Measurements from ENCODE around the gene ZNF266. TPM values are rescaled to one million over a fixed set of nuclear protein-coding genes. Genes with fewer than 3 reads are reported as not detected.

ZNF266 gene
- total RNA-seq, 4 donors from 2014 or later: 12.0 to 18.1 (median 16.6) TPM

GRCh38 chr19:9461938-9462337 lies 26.6 kb upstream of the ZNF266 start:
- Histone ChIP-seq H3K4me3 (no peak overlapping the region), H3K4me1 (no peaks in the 10 kb centered on the region), H3K36me3 (no peaks in the 10 kb centered on the region), H3K27me3 (no peaks in the 10 kb centered on the region), H3K27ac (replicated peaks in 1 of 4) (no peak overlapping the region), H3K9me3 (peaks cover 0 to 68% (median 46%) of the 10 kb centered on the region in 4 donors)
- intact Hi-C loops (cut with DNase I): no loop called here
- WGBS: 90% methylated on average over 4 of the region's 4 CpGs
- DNase-seq (ENCODE audit: extremely low spot score): no peak
- no peak for TF ChIP-seq POLR2A (IDR thresholded peaks at IDR 0.05; ENCODE audit: low read depth)
- TF ChIP-seq EP300 (IDR thresholded peaks at IDR 0.05): no peak
- TF ChIP-seq POLR2AphosphoS5 (IDR thresholded peaks at IDR 0.05): no peak
- TF ChIP-seq, protein P1, sequence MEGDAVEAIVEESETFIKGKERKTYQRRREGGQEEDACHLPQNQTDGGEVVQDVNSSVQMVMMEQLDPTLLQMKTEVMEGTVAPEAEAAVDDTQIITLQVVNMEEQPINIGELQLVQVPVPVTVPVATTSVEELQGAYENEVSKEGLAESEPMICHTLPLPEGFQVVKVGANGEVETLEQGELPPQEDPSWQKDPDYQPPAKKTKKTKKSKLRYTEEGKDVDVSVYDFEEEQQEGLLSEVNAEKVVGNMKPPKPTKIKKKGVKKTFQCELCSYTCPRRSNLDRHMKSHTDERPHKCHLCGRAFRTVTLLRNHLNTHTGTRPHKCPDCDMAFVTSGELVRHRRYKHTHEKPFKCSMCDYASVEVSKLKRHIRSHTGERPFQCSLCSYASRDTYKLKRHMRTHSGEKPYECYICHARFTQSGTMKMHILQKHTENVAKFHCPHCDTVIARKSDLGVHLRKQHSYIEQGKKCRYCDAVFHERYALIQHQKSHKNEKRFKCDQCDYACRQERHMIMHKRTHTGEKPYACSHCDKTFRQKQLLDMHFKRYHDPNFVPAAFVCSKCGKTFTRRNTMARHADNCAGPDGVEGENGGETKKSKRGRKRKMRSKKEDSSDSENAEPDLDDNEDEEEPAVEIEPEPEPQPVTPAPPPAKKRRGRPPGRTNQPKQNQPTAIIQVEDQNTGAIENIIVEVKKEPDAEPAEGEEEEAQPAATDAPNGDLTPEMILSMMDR (IDR thresholded peaks at IDR 0.05): no peak

- WGBS: 86% methylated on average over 13 of the region's 13 CpGs
- DNase-seq (ENCODE audit: extremely low spot score): no peak
- no peaks in the 10 kb centered on the region for H3K36me3 ChIP-seq
- no peaks in the 10 kb centered on the region for H3K27me3 ChIP-seq
- no peak overlapping the region for H3K4me3 ChIP-seq
- TF ChIP-seq POLR2A (IDR thresholded peaks at IDR 0.05; ENCODE audit: low read depth): no peak
- no peak for TF ChIP-seq POLR2AphosphoS5 (IDR thresholded peaks at IDR 0.05)
- TF ChIP-seq EP300 (IDR thresholded peaks at IDR 0.05): no peak
- TF ChIP-seq, protein P1 (IDR thresholded peaks at IDR 0.05): no peak
- no peak overlapping the region for H3K27ac ChIP-seq (replicated peaks in 1 of 4)
- intact Hi-C loops (cut with DNase I): no loop called here
- H3K9me3 ChIP-seq: peaks cover 0 to 73% (median 66%) of the 10 kb centered on the region in 4 donors
- no peaks in the 10 kb centered on the region for H3K4me1 ChIP-seq
Measured at GRCh38 chr19:9456018-9456689, 20.8 kb upstream of the ZNF266 start.

GRCh38 chr19:9453953-9454352 lies 18.6 kb upstream of the ZNF266 start:
- WGBS: 90% methylated on average over 4 of the region's 4 CpGs
- no peak overlapping the region for H3K4me3 ChIP-seq
- TF ChIP-seq POLR2A (IDR thresholded peaks at IDR 0.05; ENCODE audit: low read depth) (no peak), EP300 (IDR thresholded peaks at IDR 0.05) (no peak), POLR2AphosphoS5 (IDR thresholded peaks at IDR 0.05) (no peak)
- TF ChIP-seq, protein P1 (IDR thresholded peaks at IDR 0.05): no peak
- no peak overlapping the region for H3K27ac ChIP-seq (replicated peaks in 1 of 4)
- peaks cover 0 to 85% (median 77%) of the 10 kb centered on the region in 4 donors for H3K9me3 ChIP-seq
- intact Hi-C loops (cut with DNase I): no loop called here
- no peak for DNase-seq (ENCODE audit: extremely low spot score)
- no peaks in the 10 kb centered on the region for H3K27me3 ChIP-seq
- no peaks in the 10 kb centered on the region for H3K36me3 ChIP-seq
- no peaks in the 10 kb centered on the region for H3K4me1 ChIP-seq

DNA sequence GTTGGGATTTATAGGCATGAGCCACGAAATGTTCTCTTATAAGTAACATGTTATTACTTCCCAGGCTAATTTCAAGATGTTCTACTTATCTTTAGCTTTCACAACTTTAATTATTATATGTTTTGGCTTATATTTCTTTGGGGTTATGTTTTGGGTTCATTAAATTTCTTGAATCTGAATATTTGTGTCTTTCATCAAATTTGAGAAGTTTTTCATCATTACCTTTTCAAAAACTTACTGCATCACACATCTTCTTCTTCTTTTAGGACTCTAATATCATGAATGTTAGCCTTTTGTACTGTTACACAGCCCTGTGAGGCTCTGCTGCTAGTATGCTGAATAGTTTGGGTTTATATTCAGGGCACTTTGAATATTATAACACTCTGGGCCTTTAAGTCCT lies 9.7 kb upstream of the ZNF266 start:
- Histone ChIP-seq H3K27me3 (no peaks in the 10 kb centered on the region), H3K36me3 (no peaks in the 10 kb centered on the region), H3K4me1 (no peaks in the 10 kb centered on the region), H3K27ac (replicated peaks in 1 of 4) (no peak overlapping the region), H3K9me3 (peaks cover 0 to 63% (median 54%) of the 10 kb centered on the region in 4 donors), H3K4me3 (no peak overlapping the region)
- WGBS: 84% methylated on average over 1 of the region's 1 CpG
- DNase-seq (ENCODE audit: extremely low spot score): no peak
- TF ChIP-seq POLR2A (IDR thresholded peaks at IDR 0.05; ENCODE audit: low read depth) (no peak), POLR2AphosphoS5 (IDR thresholded peaks at IDR 0.05) (no peak), EP300 (IDR thresholded peaks at IDR 0.05) (no peak)
- TF ChIP-seq, protein P1 (IDR thresholded peaks at IDR 0.05): no peak
- intact Hi-C loops (cut with DNase I): no loop called here

All from esophagus muscularis mucosa (tissue), 4 donors.